DND-41 (cell line): ENCODE data around the gene TMX4.

Source experiments
- ATAC-seq: fragments of 200-7000 bp; cut with Tn5 transposase; 3 replicates; pipeline ENCODE4 v1.9.1; 2021; ENCODE audit warnings: low read depth; ENCODE audit not compliant: insufficient read depth
- DNase-seq: peaks from one replicate; pipeline ENCODE4 v3.0.0-alpha.2; 2020
- H2AFZ ChIP-seq: 2 replicates; pipeline ENCODE4 v1.6.0; 2012; ENCODE audit warnings: low read depth, low read length
- H3K27ac ChIP-seq: 2 replicates; pipeline ENCODE4 v1.5.1; 2012; ENCODE audit warnings: low read length, inconsistent platforms
- H3K27me3 ChIP-seq: fragments of 200-600 bp; sonication (generic); 2 replicates; pipeline ENCODE4 v1.6.0; 2012; ENCODE audit warnings: low read length, mild to moderate bottlenecking, inconsistent platforms; ENCODE audit not compliant: insufficient read depth, poor library complexity
- H3K36me3 ChIP-seq: 2 replicates; pipeline ENCODE4 v1.5.1; 2012; ENCODE audit warnings: low read length, inconsistent platforms; ENCODE audit not compliant: insufficient read depth
- H3K4me1 ChIP-seq: 2 replicates; pipeline ENCODE4 v1.5.1; 2012; ENCODE audit warnings: mild to moderate bottlenecking, low read length; ENCODE audit not compliant: insufficient read depth
- H3K4me2 ChIP-seq: 2 replicates; pipeline ENCODE4 v1.6.0; 2012; ENCODE audit warnings: mild to moderate bottlenecking, moderate library complexity, low read length, inconsistent platforms; ENCODE audit not compliant: insufficient read depth
- H3K4me3 ChIP-seq, 2 experiments: fragments of 200-600 bp in 1 of 2; shearing (Covaris generic) in 1 of 2; 2 replicates each; pipeline ENCODE4 v1.5.1; 2012 to 2016; ENCODE audit warnings: inconsistent platforms in 2 of 2, low read length in 2 of 2, mild to moderate bottlenecking in 2 of 2, low read depth in 1 of 2, moderate library complexity in 1 of 2
- H3K79me2 ChIP-seq: 2 replicates; pipeline ENCODE4 v1.6.0; 2012; ENCODE audit warnings: low read length, inconsistent platforms; ENCODE audit not compliant: insufficient read depth
- H3K9ac ChIP-seq: 2 replicates; pipeline ENCODE4 v1.6.0; 2012; ENCODE audit warnings: low read depth, mild to moderate bottlenecking, inconsistent platforms, low read length, moderate library complexity
- H3K9me3 ChIP-seq: 2 replicates; pipeline ENCODE4 v1.5.1; 2012; ENCODE audit warnings: low read length, moderate library complexity, mild to moderate bottlenecking, inconsistent platforms; ENCODE audit not compliant: insufficient read depth, severe bottlenecking
- H4K20me1 ChIP-seq: 2 replicates; pipeline ENCODE4 v1.6.0; 2012; ENCODE audit warnings: low read length; ENCODE audit not compliant: insufficient read depth
- CTCF ChIP-seq: IDR thresholded peaks from 2 replicates; pipeline ENCODE4 v1.5.1; 2012; ENCODE audit warnings: borderline replicate concordance, low read length, moderate library complexity, mild to moderate bottlenecking; ENCODE audit not compliant: poor library complexity, severe bottlenecking; ENCODE audit errors: extremely low read depth
- EZH2 ChIP-seq: IDR thresholded peaks from 3 replicates; pipeline ENCODE4 v1.6.1; 2012; ENCODE audit warnings: borderline replicate concordance, low read depth, mild to moderate bottlenecking, moderate library complexity, low read length, inconsistent platforms; ENCODE audit not compliant: severe bottlenecking

Gene TMX4

DNA sequence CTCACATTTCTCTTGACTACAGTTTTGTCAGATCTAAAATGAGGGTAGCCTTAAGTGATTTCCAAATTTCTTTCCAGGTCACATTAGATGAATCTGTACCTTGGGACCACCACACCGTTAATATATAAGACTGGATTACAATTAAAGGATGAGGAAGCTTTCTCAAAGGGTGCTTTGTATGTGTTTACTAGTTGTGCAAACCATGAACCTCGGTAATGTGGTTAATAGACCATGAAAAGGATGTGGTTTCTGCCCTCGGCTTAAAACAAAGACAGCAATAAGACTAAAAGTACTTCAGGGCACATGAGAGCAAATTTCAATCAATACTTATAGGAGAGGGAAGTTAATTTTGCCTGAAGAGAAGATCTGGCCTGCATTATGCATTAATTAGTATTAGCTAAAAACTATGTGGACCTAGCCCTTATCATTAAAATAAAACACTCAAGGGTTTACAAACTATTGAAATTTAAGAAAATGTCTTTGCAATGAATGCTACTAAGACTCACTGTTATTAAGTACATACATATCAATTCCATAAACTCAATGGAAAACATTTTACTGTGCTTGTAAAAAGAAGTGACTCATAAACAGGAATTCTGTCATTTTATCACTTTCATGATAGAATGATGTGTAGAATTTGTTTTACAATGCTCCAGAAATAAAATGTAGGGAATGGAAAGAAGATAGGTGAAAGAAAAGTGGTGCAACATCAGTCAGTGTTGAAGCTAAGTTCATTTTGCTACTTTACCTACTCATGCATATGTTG lies 936 bp upstream of the TMX4 start:
- TF ChIP-seq CTCF = no peak
- no peak for TF ChIP-seq EZH2
- Histone ChIP-seq H4K20me1 (no peaks in the 10 kb centered on the region), H3K4me1 (peaks cover 35% of the 10 kb centered on the region), H3K9me3 (no peaks in the 10 kb centered on the region), H3K4me2 (peak overlapping the region; percentile 89), H3K9ac (peak overlapping the region; percentile 94; the same call in 1 of the 2 replicates), H3K36me3 (no peaks in the 10 kb centered on the region), H3K27me3 (no peaks in the 10 kb centered on the region), H2AFZ (no peak overlapping the region), H3K27ac (peak overlapping the region; percentile 81; the same call in 1 of the 2 replicates), H3K79me2 (0 out of 2 replicates have a peak, but pooled peaks cover 2% of the 10 kb centered on the region), H3K4me3 (peak overlapping the region in 1 of 2 experiments; percentile 72; a peak in 2 of 4 replicates)
- DNase-seq (peak; percentile 49), ATAC-seq (peak; percentile 69)

- H3K9me3 ChIP-seq = no peaks in the 10 kb centered on the region
- no peak; the same call in 2 of the 3 replicates for ATAC-seq
- H3K4me3 ChIP-seq = peak overlapping the region; percentile 47 to 72; a peak in 3 of 4 replicates
- H3K4me2 ChIP-seq = peak overlapping the region; percentile 89
- H3K27ac ChIP-seq = peak overlapping the region; percentile 81
- no peak for DNase-seq
- 0 out of 2 replicates have a peak, but pooled peaks cover 2% of the 10 kb centered on the region for H3K79me2 ChIP-seq
- H3K4me1 ChIP-seq = peaks cover 35% of the 10 kb centered on the region
- peak overlapping the region; percentile 94 for H3K9ac ChIP-seq
- no peak for TF ChIP-seq EZH2
- no peak for TF ChIP-seq CTCF
- H4K20me1 ChIP-seq = no peaks in the 10 kb centered on the region
- H3K27me3 ChIP-seq = no peaks in the 10 kb centered on the region
- H3K36me3 ChIP-seq = no peaks in the 10 kb centered on the region
- peak overlapping the region; percentile 94 for H2AFZ ChIP-seq
Measured at GRCh38 chr20:8019998-8020247, 362 bp upstream of the TMX4 start.

DNA sequence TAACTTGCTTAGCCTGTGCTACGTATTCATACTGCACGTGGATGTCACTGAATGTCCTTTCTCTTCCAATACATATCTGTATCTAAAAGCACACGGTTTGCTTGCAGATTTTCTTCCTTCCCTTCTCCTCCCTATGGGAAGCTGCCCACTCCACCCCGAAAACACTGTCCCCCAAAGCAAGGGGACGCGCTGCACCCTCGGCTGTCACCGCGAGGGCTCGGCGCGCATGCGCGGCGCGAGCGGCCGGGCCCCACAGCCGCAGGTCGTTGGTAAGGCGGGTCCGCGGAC lies 659 bp downstream of the TMX4 start:
- peak overlapping the region; percentile 47 to 72 for H3K4me3 ChIP-seq
- H2AFZ ChIP-seq = peak overlapping the region; percentile 94
- H3K27ac ChIP-seq = peak overlapping the region; percentile 81
- peak overlapping the region; percentile 94 for H3K9ac ChIP-seq
- peak overlapping the region; percentile 89 for H3K4me2 ChIP-seq
- TF ChIP-seq CTCF (peak; percentile 12), EZH2 (no peak)
- ATAC-seq (peak; percentile 71), DNase-seq (peak; percentile 67)
- no peaks in the 10 kb centered on the region for H3K36me3 ChIP-seq
- H3K27me3 ChIP-seq = no peaks in the 10 kb centered on the region
- 0 out of 2 replicates have a peak, but pooled peaks cover 2% of the 10 kb centered on the region for H3K79me2 ChIP-seq
- H3K4me1 ChIP-seq = peaks cover 35% of the 10 kb centered on the region
- H4K20me1 ChIP-seq = no peaks in the 10 kb centered on the region; the same call in 1 of the 2 replicates
- no peaks in the 10 kb centered on the region for H3K9me3 ChIP-seq
